ENCODE results near the gene ABCA2. TPM values are rescaled to one million over a fixed set of nuclear protein-coding genes. Genes with fewer than 3 reads are reported as not detected.

ABCA2 gene
- total RNA-seq, 4 donors from 2014 or later, result 3.5 to 14.7 (median 7.6) TPM

DNA sequence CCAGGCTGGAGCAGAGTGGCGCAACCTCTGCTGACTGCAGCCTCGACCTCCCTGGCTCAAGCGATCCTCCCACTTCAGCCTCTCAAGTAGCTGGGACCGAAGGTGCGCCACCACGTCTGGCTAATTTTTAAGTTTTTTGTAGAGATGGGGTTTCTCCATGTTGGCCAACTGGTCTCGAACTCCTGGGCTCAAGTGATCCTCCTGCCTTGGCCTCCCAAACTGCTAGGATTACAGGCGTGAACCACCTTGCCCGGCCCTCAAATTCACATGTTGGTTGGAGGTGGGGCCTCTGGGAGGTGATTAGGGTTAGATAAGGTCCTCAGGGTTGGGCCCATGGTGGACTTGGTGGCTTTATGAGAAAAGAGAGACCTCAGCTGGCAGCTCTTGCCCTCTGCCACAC lies 65.9 kb downstream of the ABCA2 start:
- DNase-seq, result no peak
- H3K27ac ChIP-seq, result no peak overlapping the region
- H3K4me1 ChIP-seq, result peaks cover 23 to 47% (median 23%) of the 10 kb centered on the region in 3 donors
- no peak for TF ChIP-seq CTCF (IDR thresholded peaks at IDR 0.05)
- no peaks in the 10 kb centered on the region for H3K9me3 ChIP-seq
- H3K36me3 ChIP-seq, result no peaks in the 10 kb centered on the region
- no peaks in the 10 kb centered on the region for H3K27me3 ChIP-seq
- intact Hi-C loops (cut with DNase I), result no loop called here
- WGBS, 2 donors, result 95 to 97% methylated on average over 7 to 9 of the region's 9 CpGs
- no peak overlapping the region for H3K4me3 ChIP-seq

GRCh38 chr9:136961279-136962065 lies 66.6 kb downstream of the ABCA2 start:
- TF ChIP-seq CTCF (IDR thresholded peaks at IDR 0.05) (no peak), POLR2A (IDR thresholded peaks at IDR 0.05) (no peak)
- no peaks in the 10 kb centered on the region for H3K9me3 ChIP-seq
- H3K27me3 ChIP-seq, result no peaks in the 10 kb centered on the region
- H3K36me3 ChIP-seq, result no peaks in the 10 kb centered on the region
- WGBS, 2 donors, result 32 to 42% methylated on average over 7 to 11 of the region's 23 CpGs
- H3K4me3 ChIP-seq, result no peak overlapping the region
- intact Hi-C loops (cut with DNase I), result no loop called here
- peaks cover 23 to 46% (median 23%) of the 10 kb centered on the region in 3 donors for H3K4me1 ChIP-seq
- peak overlapping the region in 1 of 4 donors; percentile 13 for H3K27ac ChIP-seq
- no peak for DNase-seq

- no peaks in the 10 kb centered on the region for H3K9me3 ChIP-seq
- intact Hi-C loops (cut with DNase I), result no loop called here
- H3K27ac ChIP-seq, result peak overlapping the region in 1 of 4 donors; percentile 13
- H3K27me3 ChIP-seq, result no peaks in the 10 kb centered on the region
- 62 to 82% methylated on average over 3 to 8 of the region's 15 CpGs for WGBS, 2 donors
- no peak for DNase-seq
- H3K4me3 ChIP-seq, result no peak overlapping the region
- H3K4me1 ChIP-seq, result peaks cover 19 to 40% (median 19%) of the 10 kb centered on the region in 3 donors
- no peak for TF ChIP-seq CTCF (IDR thresholded peaks at IDR 0.05)
- no peak for TF ChIP-seq POLR2A (IDR thresholded peaks at IDR 0.05)
- H3K36me3 ChIP-seq, result no peaks in the 10 kb centered on the region
Measured at GRCh38 chr9:136960938-136961275, 67.1 kb downstream of the ABCA2 start.

DNA sequence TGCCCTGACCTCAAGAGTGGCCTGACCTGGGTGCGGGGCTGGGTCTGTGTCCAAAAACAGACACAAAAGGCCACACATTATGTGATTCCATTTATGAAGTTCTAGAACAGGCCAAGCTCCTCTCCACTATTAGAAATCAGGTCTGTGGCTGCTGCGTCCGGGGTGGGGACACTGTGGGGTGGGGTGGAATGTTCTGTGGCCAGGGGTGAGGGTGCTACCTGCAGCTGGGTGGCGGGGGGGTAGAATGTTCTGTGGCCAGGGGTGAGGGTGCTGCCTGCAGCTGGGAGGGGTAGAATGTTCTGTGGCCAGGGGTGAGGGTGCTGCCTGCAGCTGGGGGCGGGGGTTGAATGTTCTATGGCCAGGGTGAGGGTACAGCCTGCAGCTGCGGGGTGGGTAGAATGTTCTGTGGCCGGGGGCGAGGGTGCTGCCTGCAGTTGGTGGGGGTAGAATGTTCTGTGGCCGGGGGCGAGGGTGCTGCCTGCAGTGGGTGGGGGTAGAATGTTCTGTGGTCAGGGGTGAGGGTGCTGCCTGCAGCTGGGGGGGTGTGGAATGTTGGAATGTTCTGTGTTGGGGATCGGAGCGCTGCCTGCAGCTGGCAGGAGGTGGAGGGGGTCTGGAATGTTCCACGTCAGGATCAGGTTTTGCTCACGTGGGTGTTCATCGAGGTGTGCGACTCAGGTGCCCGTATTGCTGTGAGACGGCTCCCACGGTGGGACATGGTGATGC lies 67.7 kb downstream of the ABCA2 start:
- no peaks in the 10 kb centered on the region for H3K27me3 ChIP-seq
- 77 to 100% methylated on average over 6 to 14 of the region's 19 CpGs for WGBS, 2 donors
- intact Hi-C loops (cut with DNase I), result no loop called here
- DNase-seq, result no peak
- H3K36me3 ChIP-seq, result no peaks in the 10 kb centered on the region
- H3K4me3 ChIP-seq, result no peak overlapping the region
- peaks cover 18 to 37% (median 19%) of the 10 kb centered on the region in 3 donors for H3K4me1 ChIP-seq
- TF ChIP-seq CTCF (IDR thresholded peaks at IDR 0.05) (no peak), POLR2A (IDR thresholded peaks at IDR 0.05) (no peak)
- no peaks in the 10 kb centered on the region for H3K9me3 ChIP-seq
- H3K27ac ChIP-seq, result no peak overlapping the region

Measured in esophagus squamous epithelium (tissue), 5 donors.